Ovary (tissue), 9 donors: ENCODE results near the gene DMKN. TPM values are rescaled to one million over a fixed set of nuclear protein-coding genes. Genes with fewer than 3 reads are reported as not detected.
A peak's percentile ranks its signal among the peaks of the same experiment; 100 is the strongest.
"Not testable (repeated sequence)": the region's sequence is repeated elsewhere in the genome, so short reads cannot be mapped to it uniquely, and the experiment has no call there.

Experiments
- DNase-seq, 5 donors: peaks; one replicate each; pipeline ENCODE4 v3.0.0-alpha.2; 2019 to 2020
- H3K27ac ChIP-seq, 2 donors: fragments of 200-600 bp; one replicate each; pipeline versions ENCODE4 v1.5.1 to v1.8.0; 2019 to 2022
- H3K27me3 ChIP-seq: fragments of 200-600 bp; one replicate; pipeline ENCODE4 v1.8.0; 2022
- H3K36me3 ChIP-seq: fragments of 200-600 bp; sonication (generic); one replicate; pipeline ENCODE4 v1.5.1; 2019
- H3K4me1 ChIP-seq: one replicate; pipeline ENCODE4 v1.8.1; 2013; ENCODE audit warnings: mild to moderate bottlenecking, moderate library complexity; ENCODE audit not compliant: insufficient read depth
- H3K4me3 ChIP-seq: fragments of 200-600 bp; sonication (generic); one replicate; pipeline ENCODE4 v1.5.1; 2017
- H3K9me3 ChIP-seq, 2 donors: fragments of 200-600 bp in 1 of 2; sonication (generic) in 1 of 2; one replicate each; pipeline versions ENCODE4 v1.5.1 to v1.8.1; 2013 to 2019; ENCODE audit warnings: mild to moderate bottlenecking in 1 of 2, moderate library complexity in 1 of 2
- EP300 ChIP-seq: sonication (generic); formaldehyde crosslinking; IDR thresholded peaks from one replicate; pipeline ENCODE4 v1.6.1; 2017; ENCODE audit warnings: antibody characterized with exemption
- POLR2A ChIP-seq: fragments of 450-650 bp; IDR thresholded peaks from one replicate; pipeline ENCODE4 v1.6.1; 2017; ENCODE audit warnings: antibody characterized with exemption, mild to moderate bottlenecking, moderate library complexity
- WGBS, 3 donors: extraction: QIAGEN DNeasy Blood & Tissue Kit in 1 of 3; methylation state at CpG; one replicate each; pipeline versions ENCODE4 v1.1.5 to v1.1.7; 2013 to 2017; 5-methylcytosine and 5-hydroxymethylcytosine counted together
- intact Hi-C, 4 donors: fragments of 100-400 bp; cut with DNase I; formaldehyde crosslinking; loops; one replicate each; pipeline versions ENCODE4 v1.11.0 to v1.15.1; 2022 to 2023
- polyA plus RNA-seq, 2 donors: library from polyadenylated mRNA; stranded (reverse); fragments of 200-250 nt in 1 of 2; fragments of 350-450 nt in 1 of 2; fragmentation: Illumina TruSeq in 1 of 2; extraction: RNeasy Lipid Tissue Mini Kit (QIAGEN cat#74804) in 1 of 2; gene quantifications; one replicate each; pipeline ENCODE4 v1.2.3, GENCODE V29; 2013 to 2014
- total RNA-seq, 7 donors: library from RNA; depleted of rRNA in 2 of 7; stranded (reverse); fragments of >200 nt in 2 of 7; fragmentation: NEBNext Ultra II Directional in 3 of 7; extraction: Animal tissue kit (Norgen Biotek cat#: 25700) in 3 of 7; gene quantifications; one replicate each; pipeline versions ENCODE4 v1.1.0 to v1.2.4, GENCODE V29; 2016 to 2023
- TF ChIP-seq, protein P1 (sequence below), 3 donors: fragments of 450-650 bp in 2 of 3; fragments of 200-600 bp in 1 of 3; IDR thresholded peaks; one replicate each; pipeline versions ENCODE4 v1.5.1 to v1.8.0; 2016 to 2022; ENCODE audit warnings: antibody characterized with exemption in 3 of 3, mild to moderate bottlenecking in 1 of 3
- donor health status: DM: no; HTN: no; CAD: no; lungs with moderate emphysema.
- donor health status: DM: no; HTN: no; CAD: no.
- donor health status: Bipolar disorder and iron deficiency.
- donor health status: DM: yes; HTN: yes; CAD: no.
- donor health status: DM: no; HTN: no; CAD: no.
- donor health status: DM: yes; HTN: yes; CAD: no.

The DMKN gene
- total and polyA plus RNA-seq, 9 donors = 58.3 to 177 (median 93.8) TPM

DNA sequence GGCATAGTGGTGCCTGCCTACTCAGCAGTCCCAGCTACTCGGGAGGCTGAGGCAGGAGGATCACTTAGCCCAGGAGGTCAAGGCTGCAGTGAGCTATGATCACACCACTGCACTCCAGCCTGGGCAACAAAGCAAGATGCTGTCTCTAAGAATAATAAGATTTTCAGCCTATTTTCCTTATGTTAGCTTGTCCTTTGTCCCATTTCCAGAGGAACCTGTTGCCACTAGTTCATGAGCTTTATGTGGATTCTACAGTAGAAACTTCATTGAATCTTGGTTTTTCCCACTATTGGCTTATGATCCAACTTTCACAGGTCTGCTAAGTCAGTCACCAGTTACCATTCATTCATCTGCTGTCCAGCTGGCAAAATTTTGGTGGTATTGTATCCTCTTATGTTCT lies 47.2 kb downstream of the DMKN start:
- no peak for DNase-seq
- intact Hi-C loops = no loop called here
- Histone ChIP-seq H3K4me3 (no peak overlapping the region), H3K27me3 (no peaks in the 10 kb centered on the region), H3K9me3 (no peaks in the 10 kb centered on the region), H3K36me3 (no peaks in the 10 kb centered on the region), H3K4me1 (no peaks in the 10 kb centered on the region), H3K27ac (no peak overlapping the region)
- whole genome bisulfite sequencing, 3 donors = 56 to 81% (median 79%) methylated on average over 1 of the region's 1 CpG
- TF ChIP-seq POLR2A (no peak), EP300 (no peak)
- TF ChIP-seq, protein P1, sequence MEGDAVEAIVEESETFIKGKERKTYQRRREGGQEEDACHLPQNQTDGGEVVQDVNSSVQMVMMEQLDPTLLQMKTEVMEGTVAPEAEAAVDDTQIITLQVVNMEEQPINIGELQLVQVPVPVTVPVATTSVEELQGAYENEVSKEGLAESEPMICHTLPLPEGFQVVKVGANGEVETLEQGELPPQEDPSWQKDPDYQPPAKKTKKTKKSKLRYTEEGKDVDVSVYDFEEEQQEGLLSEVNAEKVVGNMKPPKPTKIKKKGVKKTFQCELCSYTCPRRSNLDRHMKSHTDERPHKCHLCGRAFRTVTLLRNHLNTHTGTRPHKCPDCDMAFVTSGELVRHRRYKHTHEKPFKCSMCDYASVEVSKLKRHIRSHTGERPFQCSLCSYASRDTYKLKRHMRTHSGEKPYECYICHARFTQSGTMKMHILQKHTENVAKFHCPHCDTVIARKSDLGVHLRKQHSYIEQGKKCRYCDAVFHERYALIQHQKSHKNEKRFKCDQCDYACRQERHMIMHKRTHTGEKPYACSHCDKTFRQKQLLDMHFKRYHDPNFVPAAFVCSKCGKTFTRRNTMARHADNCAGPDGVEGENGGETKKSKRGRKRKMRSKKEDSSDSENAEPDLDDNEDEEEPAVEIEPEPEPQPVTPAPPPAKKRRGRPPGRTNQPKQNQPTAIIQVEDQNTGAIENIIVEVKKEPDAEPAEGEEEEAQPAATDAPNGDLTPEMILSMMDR (IDR thresholded peaks at IDR 0.05) = no peak

DNA sequence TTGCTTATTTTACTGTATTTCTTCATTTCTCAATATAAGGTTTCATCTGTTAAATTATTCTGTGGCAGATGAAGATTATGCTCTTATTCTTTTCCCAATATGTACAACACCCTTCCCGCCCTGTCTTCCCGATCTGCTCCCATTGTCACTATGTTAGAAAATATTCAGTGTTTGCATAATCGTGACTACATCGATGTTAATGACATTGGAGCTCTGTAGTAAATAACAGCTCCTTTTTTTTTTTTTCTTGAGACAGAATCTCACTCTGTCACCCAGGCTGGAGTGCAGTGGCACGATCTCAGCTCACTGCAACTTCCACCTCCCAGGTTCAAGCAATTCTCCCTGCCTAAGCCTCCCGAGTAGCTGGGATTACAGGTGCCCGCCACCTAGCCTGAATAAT lies 50.5 kb downstream of the DMKN start:
- intact Hi-C loops, H3K9me3 ChIP-seq, DNase-seq, H3K36me3 ChIP-seq, H3K4me1 ChIP-seq, H3K4me3 ChIP-seq, H3K27ac ChIP-seq, H3K27me3 ChIP-seq: not testable (repeated sequence)
- WGBS, 3 donors = 89 to 91% (median 91%) methylated on average over 7 of the region's 7 CpGs

DNA sequence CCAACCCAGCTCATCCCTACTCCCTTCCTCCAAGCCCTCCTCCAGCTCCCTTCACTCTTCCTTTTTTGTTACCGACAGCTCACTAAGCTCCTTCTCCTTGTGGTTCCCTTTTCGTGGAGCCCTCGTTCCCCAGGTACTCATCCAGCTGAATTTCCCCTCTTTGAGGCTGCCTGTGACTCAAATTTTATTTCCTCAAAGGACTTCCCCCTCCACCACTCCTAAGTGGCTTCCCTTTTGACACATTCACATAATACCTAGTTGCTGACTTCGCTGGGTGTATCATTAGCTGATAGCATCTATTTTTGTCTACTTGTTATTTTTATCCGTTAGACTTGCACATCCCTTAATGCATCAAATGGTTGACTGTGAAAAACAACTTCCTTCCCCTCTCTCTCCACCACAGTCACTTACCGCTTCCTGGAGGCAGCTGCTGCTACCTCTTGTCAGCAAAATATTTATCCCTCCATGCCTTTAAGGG lies 50.9 kb downstream of the DMKN start:
- no peak for DNase-seq
- H3K36me3 ChIP-seq = no peaks in the 10 kb centered on the region
- H3K4me3 ChIP-seq = no peak overlapping the region
- no peak overlapping the region for H3K27ac ChIP-seq
- no peaks in the 10 kb centered on the region for H3K9me3 ChIP-seq
- peaks cover 8% of the 10 kb centered on the region for H3K4me1 ChIP-seq
- intact Hi-C loops = no loop called here
- TF ChIP-seq, protein P1 (IDR thresholded peaks at IDR 0.05) = no peak
- TF ChIP-seq EP300 = no peak
- TF ChIP-seq POLR2A = no peak
- WGBS, 3 donors = 46 to 57% (median 57%) methylated on average over 6 of the region's 6 CpGs
- no peaks in the 10 kb centered on the region for H3K27me3 ChIP-seq

DNA sequence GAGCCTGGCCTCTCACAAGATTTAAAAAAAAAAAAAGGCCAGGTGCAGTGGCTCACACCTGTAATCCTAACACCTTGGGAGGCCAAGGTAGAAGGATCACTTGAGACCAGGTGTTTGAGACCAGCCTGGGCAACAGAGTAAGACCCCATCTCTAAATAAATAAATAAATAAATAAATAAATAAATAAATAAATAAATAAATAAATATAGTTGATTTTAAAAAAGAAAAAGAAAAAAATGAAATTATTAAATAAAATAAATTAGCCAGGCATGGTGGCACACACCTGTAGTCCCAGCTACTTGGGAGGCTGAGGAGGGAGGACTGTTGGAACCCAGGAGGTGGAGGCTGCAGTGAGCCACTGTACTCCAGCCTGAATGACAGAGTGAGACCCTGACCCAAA lies 51.7 kb downstream of the DMKN start:
- H3K27me3 ChIP-seq, DNase-seq, H3K27ac ChIP-seq, H3K4me3 ChIP-seq, H3K36me3 ChIP-seq, intact Hi-C loops, H3K4me1 ChIP-seq, H3K9me3 ChIP-seq: not testable (repeated sequence)

DNA sequence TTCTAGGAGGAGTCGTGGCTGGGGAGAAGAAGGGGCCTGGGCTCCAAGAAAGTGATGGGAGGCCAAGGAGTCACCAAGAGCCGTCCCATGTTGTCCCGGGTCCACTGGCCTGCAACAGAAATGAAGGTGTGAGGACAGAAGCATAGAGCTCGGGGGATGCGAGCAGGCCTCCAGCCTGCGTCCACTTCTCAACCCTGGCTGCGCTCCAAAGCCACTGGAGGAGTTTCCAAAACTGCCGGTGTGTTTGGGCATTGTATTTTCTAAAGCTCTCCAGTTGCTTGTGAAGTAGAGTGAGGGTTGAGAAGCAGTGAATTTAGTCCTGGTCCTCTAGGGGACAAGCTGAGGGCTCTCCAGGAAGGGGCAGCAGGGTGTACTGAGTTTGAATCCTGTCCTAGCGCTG lies 52.4 kb downstream of the DMKN start:
- no peak for TF ChIP-seq EP300
- TF ChIP-seq POLR2A = no peak
- TF ChIP-seq, protein P1 (IDR thresholded peaks at IDR 0.05) = no peak
- WGBS, 3 donors = 43 to 51% (median 45%) methylated on average over 9 of the region's 9 CpGs
- intact Hi-C loops = no loop called here

DNA sequence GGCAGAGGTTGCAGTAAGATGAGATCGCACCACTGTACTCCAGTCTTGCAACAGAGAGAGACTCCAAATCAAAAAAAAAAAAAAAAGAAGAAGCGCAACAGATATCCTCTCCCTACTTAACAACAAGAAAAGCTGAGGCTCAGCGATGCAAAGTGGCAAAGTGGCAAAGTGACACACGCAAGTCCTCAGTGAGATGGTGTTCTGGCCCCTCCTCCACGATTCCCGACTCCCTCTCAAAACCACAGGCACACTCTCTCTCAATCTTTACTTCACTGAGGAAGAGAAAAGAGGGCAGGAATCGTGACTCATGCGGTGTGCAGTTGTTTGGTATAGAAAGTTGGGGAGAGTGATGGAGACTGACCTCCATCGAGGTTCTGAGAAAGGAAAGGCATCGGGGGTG lies 52.8 kb downstream of the DMKN start:
- H3K4me3 ChIP-seq = no peak overlapping the region
- 82 to 87% (median 87%) methylated on average over 10 of the region's 10 CpGs for WGBS, 3 donors
- no peak overlapping the region for H3K27ac ChIP-seq
- no peaks in the 10 kb centered on the region for H3K36me3 ChIP-seq
- H3K4me1 ChIP-seq = peaks cover 8% of the 10 kb centered on the region
- TF ChIP-seq POLR2A (no peak), EP300 (no peak)
- TF ChIP-seq, protein P1 (IDR thresholded peaks at IDR 0.05) = no peak
- DNase-seq = no peak
- no peaks in the 10 kb centered on the region for H3K27me3 ChIP-seq
- intact Hi-C loops = no loop called here
- no peaks in the 10 kb centered on the region for H3K9me3 ChIP-seq

More for the DNA sequence above, 52.4 kb downstream of the DMKN start:
- H3K36me3 ChIP-seq = no peaks in the 10 kb centered on the region
- no peaks in the 10 kb centered on the region for H3K9me3 ChIP-seq
- peaks cover 8% of the 10 kb centered on the region for H3K4me1 ChIP-seq
- H3K27ac ChIP-seq = no peak overlapping the region
- H3K4me3 ChIP-seq = no peak overlapping the region
- no peaks in the 10 kb centered on the region for H3K27me3 ChIP-seq
- peak in 3 of 5 donors; percentile 30 to 51 (median 33) for DNase-seq
